A673 (cell line): ENCODE results near the gene CTLA4.

Source experiments
- EZH2 ChIP-seq: fragments of 200-600 bp; sonication (generic); IDR thresholded peaks from 2 replicates; pipeline ENCODE4 v1.6.1; 2017; ENCODE audit warnings: borderline replicate concordance, low read depth, mild to moderate bottlenecking, mixed read lengths, antibody characterized with exemption, low read length; ENCODE audit not compliant: poor library complexity, severe bottlenecking
- TF ChIP-seq, protein P1 (sequence below): fragments of 300-800, 200-600 bp; sonication (generic); conservative IDR thresholded peaks from 2 replicates; pipeline ENCODE4 v1.5.1; 2017; ENCODE audit warnings: low read depth, mild to moderate bottlenecking, antibody characterized with exemption, low read length, moderate library complexity, mixed read lengths

DNA sequence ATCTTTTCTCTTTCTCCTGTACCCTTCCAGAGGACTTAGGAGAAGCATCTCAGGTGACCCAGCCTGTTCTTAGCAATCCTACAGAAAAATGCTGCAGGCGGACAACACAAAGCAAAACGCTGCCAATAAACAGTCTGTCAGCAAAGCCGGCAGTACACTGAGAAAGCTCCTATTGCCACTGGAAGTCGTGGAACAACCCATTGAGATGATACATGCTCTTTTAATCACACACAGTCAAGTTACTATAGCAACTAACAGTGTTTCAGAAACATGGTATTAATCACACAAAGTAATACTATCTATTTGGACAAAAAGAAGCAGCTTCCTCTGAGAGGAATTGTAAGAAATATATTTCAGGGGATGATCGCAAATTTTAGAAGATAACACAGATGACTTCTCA is 10.5 kb downstream of the CTLA4 start:
- TF ChIP-seq, protein P1, sequence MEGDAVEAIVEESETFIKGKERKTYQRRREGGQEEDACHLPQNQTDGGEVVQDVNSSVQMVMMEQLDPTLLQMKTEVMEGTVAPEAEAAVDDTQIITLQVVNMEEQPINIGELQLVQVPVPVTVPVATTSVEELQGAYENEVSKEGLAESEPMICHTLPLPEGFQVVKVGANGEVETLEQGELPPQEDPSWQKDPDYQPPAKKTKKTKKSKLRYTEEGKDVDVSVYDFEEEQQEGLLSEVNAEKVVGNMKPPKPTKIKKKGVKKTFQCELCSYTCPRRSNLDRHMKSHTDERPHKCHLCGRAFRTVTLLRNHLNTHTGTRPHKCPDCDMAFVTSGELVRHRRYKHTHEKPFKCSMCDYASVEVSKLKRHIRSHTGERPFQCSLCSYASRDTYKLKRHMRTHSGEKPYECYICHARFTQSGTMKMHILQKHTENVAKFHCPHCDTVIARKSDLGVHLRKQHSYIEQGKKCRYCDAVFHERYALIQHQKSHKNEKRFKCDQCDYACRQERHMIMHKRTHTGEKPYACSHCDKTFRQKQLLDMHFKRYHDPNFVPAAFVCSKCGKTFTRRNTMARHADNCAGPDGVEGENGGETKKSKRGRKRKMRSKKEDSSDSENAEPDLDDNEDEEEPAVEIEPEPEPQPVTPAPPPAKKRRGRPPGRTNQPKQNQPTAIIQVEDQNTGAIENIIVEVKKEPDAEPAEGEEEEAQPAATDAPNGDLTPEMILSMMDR, result no peak
- no peak for TF ChIP-seq EZH2
